Kidney epithelial cell (primary cell): Measurements from ENCODE around the gene ELMOD1. TPM values are rescaled to one million over a fixed set of nuclear protein-coding genes. Genes with fewer than 3 reads are reported as not detected.

Source experiments
- DNase-seq: peaks from one replicate; pipeline ENCODE4 v3.0.0-alpha.2; 2010; ENCODE audit warnings: low read depth
- H3K27me3 ChIP-seq: 2 replicates; pipeline ENCODE4 v1.6.0; 2011; ENCODE audit warnings: low read length; ENCODE audit not compliant: control insufficient read depth, insufficient read depth
- H3K36me3 ChIP-seq: 2 replicates; pipeline ENCODE4 v1.5.1; 2011; ENCODE audit warnings: low read length; ENCODE audit not compliant: control insufficient read depth, insufficient read depth
- H3K4me3 ChIP-seq: 2 replicates; pipeline ENCODE4 v1.5.1; 2011; ENCODE audit warnings: low read depth, mild to moderate bottlenecking, control low read depth, low read length
- total RNA-seq: library from RNA; depleted of rRNA; stranded (reverse); fragments of >200 nt; gene quantifications from 2 replicates; pipeline ENCODE4 v1.2.3, GENCODE V29; 2015
- TF ChIP-seq, protein P1 (sequence below): IDR thresholded peaks from 2 replicates; pipeline ENCODE4 v1.5.1; 2011; ENCODE audit warnings: mild to moderate bottlenecking, moderate library complexity, low read length, control low read depth, inconsistent platforms; ENCODE audit not compliant: insufficient read depth, poor library complexity, severe bottlenecking

Gene ELMOD1
- total RNA-seq, 1 donor from 2014 or later: 0.21 TPM

DNA sequence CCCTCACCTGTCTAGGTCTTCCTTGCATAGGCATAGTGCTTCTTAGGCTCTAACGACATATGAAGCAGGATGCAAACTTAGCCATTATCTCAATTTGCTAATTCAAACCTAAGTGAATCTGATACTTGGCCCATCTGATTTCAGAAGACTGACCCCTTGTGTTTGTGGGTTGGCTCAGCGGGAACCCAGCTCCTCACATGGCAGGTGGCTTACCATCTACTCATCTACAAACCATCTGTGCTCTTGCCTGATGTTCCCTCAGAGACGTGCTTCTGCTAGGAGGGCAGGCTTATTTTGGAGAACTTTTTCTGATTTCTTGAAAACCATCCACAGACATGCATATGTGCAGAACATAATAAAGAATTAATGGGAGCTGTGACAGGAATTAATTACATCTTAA, 15.2 kb downstream of the ELMOD1 start:
- no peak for DNase-seq
- TF ChIP-seq, protein P1, sequence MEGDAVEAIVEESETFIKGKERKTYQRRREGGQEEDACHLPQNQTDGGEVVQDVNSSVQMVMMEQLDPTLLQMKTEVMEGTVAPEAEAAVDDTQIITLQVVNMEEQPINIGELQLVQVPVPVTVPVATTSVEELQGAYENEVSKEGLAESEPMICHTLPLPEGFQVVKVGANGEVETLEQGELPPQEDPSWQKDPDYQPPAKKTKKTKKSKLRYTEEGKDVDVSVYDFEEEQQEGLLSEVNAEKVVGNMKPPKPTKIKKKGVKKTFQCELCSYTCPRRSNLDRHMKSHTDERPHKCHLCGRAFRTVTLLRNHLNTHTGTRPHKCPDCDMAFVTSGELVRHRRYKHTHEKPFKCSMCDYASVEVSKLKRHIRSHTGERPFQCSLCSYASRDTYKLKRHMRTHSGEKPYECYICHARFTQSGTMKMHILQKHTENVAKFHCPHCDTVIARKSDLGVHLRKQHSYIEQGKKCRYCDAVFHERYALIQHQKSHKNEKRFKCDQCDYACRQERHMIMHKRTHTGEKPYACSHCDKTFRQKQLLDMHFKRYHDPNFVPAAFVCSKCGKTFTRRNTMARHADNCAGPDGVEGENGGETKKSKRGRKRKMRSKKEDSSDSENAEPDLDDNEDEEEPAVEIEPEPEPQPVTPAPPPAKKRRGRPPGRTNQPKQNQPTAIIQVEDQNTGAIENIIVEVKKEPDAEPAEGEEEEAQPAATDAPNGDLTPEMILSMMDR: peak; percentile 20
- Histone ChIP-seq H3K27me3 (no peaks in the 10 kb centered on the region), H3K36me3 (no peaks in the 10 kb centered on the region), H3K4me3 (no peak overlapping the region)

DNA sequence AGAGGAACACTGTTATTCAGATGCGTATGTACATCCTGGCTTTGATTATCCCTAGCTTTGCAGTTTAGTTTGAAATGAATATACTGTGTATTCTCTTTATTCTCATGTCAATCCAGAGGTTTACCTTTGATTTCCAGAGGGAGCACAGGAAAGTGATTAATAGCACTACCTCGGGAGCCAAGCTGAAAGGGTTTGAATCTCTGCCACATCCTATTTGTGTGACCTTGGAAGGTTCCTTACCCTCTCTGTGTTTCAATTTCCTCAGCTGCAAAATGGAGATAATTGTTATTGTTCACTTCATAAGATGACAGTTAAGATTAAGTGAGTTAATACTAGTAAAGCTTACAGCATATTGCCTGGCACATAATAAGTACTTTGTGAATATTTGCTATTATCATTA, 17.9 kb downstream of the ELMOD1 start:
- H3K4me3 ChIP-seq: no peak overlapping the region
- H3K36me3 ChIP-seq: no peaks in the 10 kb centered on the region
- TF ChIP-seq, protein P1: no peak
- no peaks in the 10 kb centered on the region for H3K27me3 ChIP-seq
- no peak for DNase-seq

DNA sequence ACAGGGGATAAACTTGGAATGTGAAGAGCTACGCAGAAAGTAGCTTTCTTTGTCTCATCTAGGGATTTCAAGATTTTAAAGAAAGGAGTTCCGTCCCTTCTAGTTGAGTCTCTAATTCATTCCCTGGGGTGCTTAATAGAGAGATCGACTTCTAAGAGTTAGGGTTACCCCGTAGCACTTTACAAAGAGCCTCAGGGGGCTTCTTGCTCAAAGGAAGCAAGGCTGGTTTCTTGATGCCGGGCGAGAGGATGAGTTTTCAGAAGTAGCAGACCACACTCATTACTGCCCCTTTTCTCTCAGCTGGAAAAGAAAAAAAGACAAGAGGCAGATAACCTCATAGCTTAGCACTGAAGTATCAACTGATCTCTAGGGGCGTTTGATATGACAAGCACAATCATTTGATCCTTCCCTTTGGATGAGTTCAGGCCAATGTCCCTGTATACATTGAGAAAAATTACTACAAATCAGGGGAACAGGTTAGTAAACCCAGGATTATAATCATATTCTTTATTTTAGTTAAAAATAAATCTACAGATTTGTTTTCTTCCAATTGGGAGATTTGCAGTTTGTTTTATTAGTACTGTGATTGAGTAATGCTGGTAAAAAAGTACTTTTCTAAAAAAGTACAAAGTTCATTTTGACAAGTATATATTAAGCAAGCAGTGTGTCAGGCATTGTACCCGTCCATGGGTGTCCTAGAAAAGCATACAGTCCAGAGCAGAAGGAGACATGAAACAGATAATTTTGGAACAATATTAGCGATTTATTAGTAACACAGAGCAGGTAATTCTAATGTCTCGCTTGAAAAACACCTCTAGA, 18.7 kb downstream of the ELMOD1 start:
- no peak overlapping the region for H3K4me3 ChIP-seq
- no peak for DNase-seq
- H3K36me3 ChIP-seq: no peaks in the 10 kb centered on the region
- no peaks in the 10 kb centered on the region for H3K27me3 ChIP-seq
- TF ChIP-seq, protein P1: no peak

DNA sequence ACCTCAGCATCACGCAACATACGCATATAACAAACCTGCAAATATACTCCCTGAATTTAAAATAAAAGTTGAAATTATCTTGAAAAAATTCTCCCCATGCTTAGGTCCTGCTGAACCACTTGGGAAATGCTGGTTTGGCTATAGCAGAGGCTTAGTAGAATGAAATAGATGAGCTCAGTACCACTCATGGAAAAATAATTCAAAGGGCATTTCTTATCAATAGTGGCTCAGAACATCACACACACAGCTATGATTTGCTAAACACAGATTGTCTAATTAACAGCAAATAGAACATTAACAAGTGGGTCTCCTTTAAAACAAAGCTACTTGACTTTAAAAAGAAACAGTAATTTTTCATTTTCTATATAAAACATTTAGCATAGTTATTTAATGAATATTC, 21.5 kb downstream of the ELMOD1 start:
- Histone ChIP-seq H3K27me3 (no peaks in the 10 kb centered on the region), H3K4me3 (no peak overlapping the region), H3K36me3 (no peaks in the 10 kb centered on the region)
- no peak for DNase-seq
- TF ChIP-seq, protein P1: no peak

DNA sequence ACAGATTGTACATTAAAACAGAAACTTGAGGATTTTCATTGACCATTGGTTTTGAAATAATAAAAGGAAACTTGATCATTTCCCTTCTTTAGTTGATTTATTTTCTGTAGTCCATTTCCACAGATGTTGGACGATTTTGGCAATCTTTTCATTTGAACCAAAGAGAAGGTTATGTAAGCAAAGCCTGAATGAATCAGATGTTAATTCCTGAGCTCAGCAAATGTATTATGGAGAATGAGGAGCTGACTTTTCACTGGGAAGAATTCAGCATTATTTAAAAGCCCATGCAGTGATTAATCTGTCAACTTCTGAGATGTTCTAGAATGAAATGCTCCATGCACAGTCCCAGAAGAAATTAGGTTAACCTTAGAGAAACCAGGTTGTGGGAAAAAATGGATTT, 29.0 kb downstream of the ELMOD1 start:
- H3K4me3 ChIP-seq: no peak overlapping the region
- TF ChIP-seq, protein P1: no peak
- H3K36me3 ChIP-seq: no peaks in the 10 kb centered on the region
- no peak for DNase-seq
- H3K27me3 ChIP-seq: no peaks in the 10 kb centered on the region

DNA sequence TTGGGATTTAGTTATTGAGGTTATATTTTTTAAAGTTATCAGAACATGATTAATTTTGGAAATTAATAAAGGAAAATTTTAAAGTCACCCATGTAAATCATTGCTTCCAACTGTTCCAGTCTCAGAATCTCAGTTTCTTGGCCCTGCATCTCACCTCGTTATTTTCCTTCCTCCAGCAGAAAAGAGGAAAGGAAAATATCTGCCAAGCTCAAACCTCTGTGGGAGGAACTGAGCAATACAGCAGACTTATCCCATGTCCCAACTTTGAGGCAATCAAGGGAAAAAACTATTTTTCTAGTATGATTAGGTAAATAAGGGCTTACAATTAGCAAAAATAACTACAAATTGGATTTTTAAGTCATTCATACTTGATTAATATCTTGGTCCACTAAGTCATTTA, 30.1 kb downstream of the ELMOD1 start:
- TF ChIP-seq, protein P1: no peak

More for the DNA sequence above, 30.1 kb downstream of the ELMOD1 start:
- Histone ChIP-seq H3K4me3 (no peak overlapping the region), H3K36me3 (no peaks in the 10 kb centered on the region), H3K27me3 (no peaks in the 10 kb centered on the region)
- no peak for DNase-seq
